IPS DF 4.7 (cell line): ENCODE measurements around the gene CTSF.

Source experiments
- DNase-seq: peaks from one replicate; pipeline ENCODE4 v3.0.0-alpha.2; 2013; ENCODE audit warnings: low spot score; ENCODE audit errors: extremely low read depth

The CTSF gene

GRCh38 chr11:66539170-66539869, 29.1 kb downstream of the CTSF start:
- DNase-seq = no peak

GRCh38 chr11:66532784-66533183, 35.6 kb downstream of the CTSF start:
- no peak for DNase-seq

- no peak for DNase-seq
These were observed 36.6 kb downstream of the CTSF start for GRCh38 chr11:66531841-66532240.

- no peak for DNase-seq
These were observed 37.3 kb downstream of the CTSF start for GRCh38 chr11:66530927-66531709.

- no peak for DNase-seq
These were observed 38.8 kb downstream of the CTSF start for GRCh38 chr11:66529655-66530054.

- DNase-seq = no peak
These were observed 39.3 kb downstream of the CTSF start for GRCh38 chr11:66529069-66529468.

GRCh38 chr11:66524304-66525040, 43.9 kb downstream of the CTSF start:
- DNase-seq = no peak

- DNase-seq = no peak
These were observed 44.8 kb downstream of the CTSF start for GRCh38 chr11:66523611-66524010.
